HG02870 (cell line): ENCODE data around the gene POLR2A.
"Not testable (repeated sequence)": the region's sequence is repeated elsewhere in the genome, so short reads cannot be mapped to it uniquely, and the experiment has no call there.

ENCODE experiments used
- ATAC-seq: cut with Tn5 transposase; IDR thresholded peaks from one replicate; pipeline ENCODE4 v1.9.1; 2021; ENCODE audit warnings: mild to moderate bottlenecking, moderate library complexity; ENCODE audit not compliant: unreplicated experiment

Gene POLR2A

DNA sequence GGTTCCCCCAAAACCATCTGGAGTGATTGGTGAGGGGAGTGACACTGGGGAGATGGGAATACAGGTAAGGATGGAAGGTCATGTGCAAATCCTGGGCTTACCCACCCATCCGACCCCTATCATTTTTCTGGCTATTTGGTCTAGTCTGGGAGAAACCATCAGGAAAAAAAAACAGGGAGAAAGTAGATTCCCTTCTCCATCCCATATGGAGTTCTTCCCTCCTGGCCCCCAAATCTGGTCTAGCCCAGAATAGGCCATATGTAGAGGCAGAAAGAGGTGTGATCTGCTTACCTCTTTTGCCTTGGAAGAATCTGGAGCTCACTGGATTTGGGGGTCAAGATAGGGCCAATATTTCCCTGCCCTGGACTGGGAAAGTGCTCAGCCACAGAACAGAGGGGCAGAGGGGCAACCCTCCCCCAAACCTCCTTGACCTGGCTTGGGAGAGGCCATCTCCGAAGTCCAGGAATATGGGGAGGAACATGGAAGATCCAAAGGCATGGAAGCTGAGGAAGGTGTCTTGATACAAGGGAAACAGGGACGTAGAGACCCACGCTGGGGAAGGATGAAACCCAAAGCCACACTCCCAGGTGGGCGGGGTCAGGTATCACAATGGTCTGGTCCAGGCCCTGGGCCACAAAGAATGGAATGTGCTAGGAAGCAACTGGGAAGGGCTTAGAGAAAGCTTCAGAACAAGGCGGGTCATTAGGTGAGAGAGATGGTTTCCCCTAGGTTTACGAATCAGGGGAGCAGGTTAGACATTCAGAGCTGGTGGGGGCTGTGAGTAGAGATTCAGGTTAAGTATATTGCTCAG is 23.1 kb upstream of the POLR2A start:
- ATAC-seq: no peak

DNA sequence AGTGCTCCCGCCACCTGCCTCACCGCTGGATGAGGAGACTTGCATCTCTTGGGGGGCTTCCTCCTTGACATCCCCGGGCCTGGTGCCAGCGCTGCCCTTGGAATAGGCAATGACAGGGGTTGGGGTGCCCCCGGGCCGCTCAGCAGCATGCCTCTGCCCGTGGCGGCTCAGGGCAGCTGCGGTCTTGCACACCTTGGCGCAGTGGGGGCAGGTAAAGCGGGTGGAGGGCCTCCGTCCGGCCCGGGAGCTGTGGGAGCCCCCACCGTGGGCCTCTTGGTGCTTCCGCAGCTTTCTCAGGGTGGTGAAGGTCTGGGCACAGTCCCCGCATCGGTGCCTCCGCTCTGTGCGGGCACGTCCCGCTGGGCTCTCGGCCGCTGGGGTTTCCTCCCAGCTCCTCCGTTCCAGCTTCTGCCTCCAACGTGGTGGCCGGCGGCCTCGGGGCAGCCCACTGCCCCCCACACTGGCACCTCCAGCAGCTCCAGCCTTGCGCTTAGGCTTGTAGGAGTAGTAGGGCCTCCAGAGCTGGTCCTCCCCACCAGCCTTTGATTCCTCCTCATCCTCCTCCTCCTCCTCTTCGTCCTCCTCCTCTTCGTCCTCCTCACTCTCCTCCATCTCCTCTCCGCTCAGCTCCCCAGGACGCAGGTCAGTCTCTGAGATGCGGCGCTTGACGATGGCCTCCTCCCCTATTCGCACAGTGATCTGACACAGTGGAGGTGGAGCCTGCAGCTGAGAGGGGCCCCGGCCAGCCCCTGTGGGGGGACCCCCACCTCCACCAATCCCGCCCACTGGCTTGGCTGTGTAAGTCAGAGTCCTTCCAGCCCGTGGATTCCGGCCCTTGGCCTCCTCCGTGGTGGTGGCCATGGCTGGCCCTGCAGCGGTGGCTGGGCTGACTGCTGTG is 21.4 kb upstream of the POLR2A start:
- ATAC-seq: no peak

DNA sequence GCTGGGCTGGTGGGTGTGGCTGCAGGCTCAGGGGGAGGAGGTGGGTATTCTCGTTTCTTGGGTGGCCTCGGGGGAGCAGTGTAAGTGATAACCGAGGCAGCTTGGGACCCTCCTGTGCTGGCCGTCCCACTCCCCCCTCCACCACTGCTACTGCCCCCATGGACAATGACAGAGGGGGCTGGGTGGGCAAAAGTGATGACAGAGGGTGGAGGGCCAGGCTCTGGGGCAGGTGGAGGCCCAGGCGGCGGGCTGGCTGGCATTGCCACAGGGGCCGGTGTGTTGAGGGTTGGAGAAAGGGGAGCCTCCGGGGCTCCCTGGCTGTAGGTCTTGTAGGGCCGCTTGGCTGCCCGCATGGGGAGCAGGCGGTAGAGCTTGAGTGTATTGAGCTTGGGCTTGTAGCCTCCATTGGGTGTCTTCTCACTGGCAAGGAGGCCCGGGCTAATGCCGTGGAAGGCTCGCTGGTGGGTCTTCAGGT is 20.8 kb upstream of the POLR2A start:
- ATAC-seq: no peak

DNA sequence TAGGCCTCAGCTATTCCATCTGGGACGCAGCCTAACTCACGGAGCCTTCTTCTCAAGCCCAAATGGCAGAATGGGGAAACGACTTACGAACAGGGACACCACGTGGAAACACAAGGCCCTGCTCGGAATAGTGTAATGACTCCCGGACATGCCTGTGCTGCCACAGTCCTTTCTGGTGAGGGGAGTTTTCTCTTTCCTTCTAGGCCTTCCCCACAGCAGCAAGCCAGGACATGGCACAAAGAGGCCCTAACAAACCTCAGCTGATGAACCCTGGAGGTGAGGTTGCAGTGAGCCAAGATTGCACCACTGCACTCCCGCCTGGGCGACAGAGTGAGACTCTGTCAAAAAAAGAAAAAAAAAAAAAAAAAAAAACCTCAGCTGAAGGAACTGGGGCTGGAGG is 20.1 kb upstream of the POLR2A start:
- no peak for ATAC-seq

- ATAC-seq: no peak
These were observed 18.4 kb upstream of the POLR2A start for GRCh38 chr17:7465597-7466275.

DNA sequence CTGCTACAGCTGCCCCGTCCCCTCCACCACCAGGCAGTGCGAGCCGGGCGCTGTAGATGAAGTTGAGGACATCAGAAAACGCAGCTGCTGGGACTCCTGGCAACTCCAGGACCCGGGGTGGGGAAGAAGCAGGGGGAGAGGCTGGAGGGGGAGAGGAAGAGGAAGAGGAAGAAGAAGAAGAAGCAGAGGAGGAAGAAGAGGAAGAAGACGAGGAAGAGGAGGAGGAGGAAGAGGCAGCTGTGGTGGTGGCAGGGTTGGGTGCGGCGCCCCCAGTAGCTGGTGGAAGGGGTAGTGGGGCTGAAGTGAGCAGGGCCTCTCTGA is 17.9 kb upstream of the POLR2A start:
- ATAC-seq: no peak

- no peak for ATAC-seq
These were observed 17.4 kb upstream of the POLR2A start for GRCh38 chr17:7466639-7467341.

- no peak for ATAC-seq
These were observed 16.7 kb upstream of the POLR2A start for GRCh38 chr17:7467498-7467897.

DNA sequence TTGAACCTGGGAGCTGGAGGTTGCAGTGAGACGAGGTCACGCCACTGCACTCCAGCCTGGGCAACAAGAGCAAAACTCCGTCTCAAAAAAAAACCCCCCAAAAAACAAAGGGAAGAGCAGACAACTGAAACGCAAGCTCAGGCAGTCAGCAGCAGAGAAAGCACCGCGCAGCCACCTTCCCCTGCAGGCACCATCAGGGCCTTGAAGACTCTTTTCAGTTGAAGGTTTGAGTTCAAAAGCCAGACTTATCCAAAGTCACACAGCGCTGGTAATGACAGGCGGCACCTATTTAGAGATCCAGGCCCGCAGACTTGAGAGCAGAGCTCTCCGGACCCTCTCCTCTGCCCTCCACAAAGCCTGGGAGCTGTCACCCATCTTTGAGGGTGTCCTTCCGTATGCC is 15.9 kb upstream of the POLR2A start:
- ATAC-seq: no peak

DNA sequence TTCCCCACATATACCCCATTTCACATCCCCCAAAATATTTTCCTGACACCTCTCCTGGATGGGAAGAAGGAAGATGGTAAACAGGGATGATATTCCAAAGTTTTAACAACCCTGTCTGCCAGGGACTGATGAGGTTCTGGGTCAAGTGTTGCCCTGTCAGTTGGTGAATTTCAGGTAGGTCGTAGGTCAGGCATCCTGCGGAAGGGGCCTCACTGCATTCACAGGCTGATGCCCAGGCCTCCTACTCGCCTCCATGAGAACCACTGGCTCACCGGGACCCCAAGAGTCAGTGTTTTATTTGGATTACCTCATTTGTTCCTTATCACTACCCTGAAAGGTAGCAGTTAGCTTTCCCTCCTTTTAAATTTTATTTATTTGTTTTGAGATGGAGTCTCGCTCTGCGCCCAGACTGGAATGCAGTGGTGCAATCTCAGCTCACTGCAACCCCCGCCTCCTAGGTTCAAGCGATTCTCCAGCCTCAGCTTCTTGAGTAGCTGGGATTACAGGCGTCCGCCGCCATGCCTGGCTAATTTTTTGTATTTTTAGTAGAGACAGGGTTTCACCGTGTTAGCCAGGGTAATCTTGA is 15.3 kb upstream of the POLR2A start:
- no peak for ATAC-seq

DNA sequence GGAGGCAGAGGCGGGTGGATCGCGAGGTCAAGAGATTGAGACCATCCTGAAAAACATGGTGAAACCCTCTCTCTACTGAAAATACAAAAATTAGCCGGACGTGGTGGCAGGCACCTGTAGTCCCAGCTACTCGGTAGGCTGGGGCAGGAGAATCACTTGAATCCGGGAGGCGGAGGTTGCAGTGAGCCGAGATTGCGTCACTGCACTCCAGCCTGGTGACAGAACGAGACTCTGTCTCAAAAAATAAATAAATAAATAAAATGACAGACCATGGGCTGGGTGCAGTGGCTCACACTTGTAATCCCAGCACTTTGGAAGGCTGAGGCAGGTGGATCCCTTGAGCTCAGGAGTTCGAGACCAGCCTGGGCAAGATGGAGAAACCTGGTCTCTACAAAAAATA is 14.3 kb upstream of the POLR2A start:
- not testable (repeated sequence) for ATAC-seq

DNA sequence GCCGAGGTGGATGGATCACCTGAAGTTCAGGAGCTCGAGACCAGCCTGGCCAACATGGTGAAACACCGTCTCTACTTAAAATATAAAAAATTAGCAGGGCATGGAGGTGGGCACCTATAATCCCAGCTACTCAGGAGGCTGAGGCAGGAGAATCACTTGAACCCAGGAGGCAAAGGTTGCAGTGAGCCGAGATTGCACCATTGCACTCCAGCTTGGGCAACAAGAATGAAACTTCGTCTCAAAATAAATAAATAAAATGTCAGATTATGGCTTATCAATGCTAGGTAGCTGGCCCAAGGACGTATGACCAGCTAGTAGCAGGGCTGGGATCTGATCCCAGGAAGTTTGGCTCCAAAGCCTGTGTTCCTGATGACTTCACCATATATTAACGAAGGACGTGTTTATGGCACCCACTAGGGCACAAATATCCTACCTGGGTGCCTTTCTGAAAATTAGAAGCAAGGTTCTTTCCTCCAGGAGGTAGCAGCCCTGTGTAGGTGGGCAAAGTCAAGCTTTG is 13.7 kb upstream of the POLR2A start:
- not testable (repeated sequence) for ATAC-seq

- ATAC-seq: no peak
These were observed 12.4 kb upstream of the POLR2A start for GRCh38 chr17:7471729-7472128.

DNA sequence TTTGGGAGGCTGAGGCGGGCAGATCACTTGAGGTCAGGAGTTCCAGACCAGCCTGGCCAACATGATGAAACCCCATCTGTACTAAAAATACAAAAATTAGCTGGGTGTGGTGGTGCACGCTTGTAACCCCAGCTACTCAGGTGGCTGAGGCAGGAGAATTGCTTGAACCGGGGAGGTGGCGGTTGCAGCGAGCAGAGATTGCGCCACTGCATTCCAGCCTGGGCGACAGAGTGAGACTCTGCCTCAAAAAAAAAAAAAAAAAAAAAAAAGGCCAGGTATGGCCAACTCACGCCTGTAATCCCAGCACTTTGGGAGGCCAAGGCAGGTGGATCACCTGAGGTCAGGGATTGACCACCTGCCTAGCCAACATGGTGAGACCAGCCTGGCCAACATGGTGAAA is 9.4 kb upstream of the POLR2A start:
- ATAC-seq: not testable (repeated sequence)

- ATAC-seq: no peak
These were observed 8.3 kb upstream of the POLR2A start for GRCh38 chr17:7475764-7476422.

GRCh38 chr17:7476494-7476893 is 7.7 kb upstream of the POLR2A start:
- no peak for ATAC-seq

DNA sequence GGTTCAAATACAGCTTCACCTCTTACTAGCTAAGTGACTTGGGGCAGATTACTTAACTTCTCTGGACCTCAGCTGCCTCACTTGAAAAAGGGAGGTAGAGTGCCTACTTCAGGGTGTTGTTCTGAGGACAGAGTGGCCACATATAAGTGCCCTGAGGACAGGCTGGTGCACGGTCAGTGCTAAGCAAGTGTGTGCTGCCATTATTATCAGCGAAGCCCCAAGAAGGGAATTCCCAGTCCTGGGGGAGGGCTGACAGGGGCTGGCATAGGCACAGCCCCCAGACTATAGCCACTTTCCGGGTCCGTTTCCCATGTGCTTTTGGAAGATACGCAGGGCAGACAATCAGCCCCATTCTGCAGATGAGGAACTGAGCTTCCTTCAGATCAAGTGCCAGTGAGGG is 7.2 kb upstream of the POLR2A start:
- no peak for ATAC-seq

DNA sequence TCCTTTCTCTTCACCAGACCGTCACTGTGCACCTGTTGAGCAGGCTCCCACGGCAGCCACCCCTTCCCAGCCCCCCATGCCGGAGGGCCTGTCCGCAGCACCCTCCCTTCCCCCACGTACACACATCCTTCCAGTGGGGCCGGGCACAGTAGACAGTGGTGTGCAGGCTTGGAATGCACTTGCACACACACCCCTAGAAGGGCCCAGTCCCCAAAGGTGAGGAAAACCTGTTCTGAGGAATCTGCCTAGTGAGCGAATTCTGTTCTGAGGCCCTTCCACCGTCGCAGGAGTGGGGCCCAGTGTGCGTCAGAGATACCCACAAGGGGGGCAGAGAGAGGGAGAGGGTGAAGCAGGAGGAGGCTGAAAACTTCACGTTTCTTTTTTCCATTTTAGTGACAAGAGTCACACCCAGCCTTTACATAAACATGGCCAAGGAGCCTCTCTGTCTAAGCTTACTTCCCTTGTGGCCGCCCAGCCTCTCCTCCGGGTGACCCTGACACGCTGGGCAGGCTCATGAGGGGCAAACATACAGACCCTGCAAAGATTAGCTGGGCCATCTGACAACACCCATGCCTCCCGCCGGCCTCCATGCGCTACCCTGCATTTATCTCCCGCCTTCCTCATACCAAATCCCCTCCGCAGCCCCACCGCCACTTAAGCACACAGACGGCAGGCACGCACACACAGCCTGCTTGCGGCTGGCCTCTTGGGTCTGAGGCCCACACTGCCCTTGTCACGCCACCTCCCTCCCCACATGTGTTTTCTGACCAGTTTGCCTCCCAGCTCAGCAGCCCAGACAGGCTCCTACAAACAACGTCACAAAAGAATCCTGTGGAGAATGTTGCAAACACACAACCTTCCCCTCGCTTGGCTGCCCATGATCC is 6.5 kb upstream of the POLR2A start:
- ATAC-seq: no peak
